HG02938 (cell line): ENCODE results near the gene GTF2B.
"Not testable (repeated sequence)": the region's sequence is repeated elsewhere in the genome, so short reads cannot be mapped to it uniquely, and the experiment has no call there.

Experiments used
- ATAC-seq: cut with Tn5 transposase; IDR thresholded peaks from one replicate; pipeline ENCODE4 v1.9.1; 2021; ENCODE audit warnings: mild to moderate bottlenecking, moderate library complexity; ENCODE audit not compliant: unreplicated experiment

GTF2B gene

GRCh38 chr1:88888750-88889149 is 2.6 kb downstream of the GTF2B start:
- ATAC-seq = no peak

- no peak for ATAC-seq
These were observed 5.4 kb downstream of the GTF2B start for GRCh38 chr1:88885933-88886332.

- ATAC-seq = no peak
These were observed 8.2 kb downstream of the GTF2B start for GRCh38 chr1:88883156-88883555.

GRCh38 chr1:88880717-88881116 is 10.7 kb downstream of the GTF2B start:
- not testable (repeated sequence) for ATAC-seq

GRCh38 chr1:88878731-88879130 is 12.6 kb downstream of the GTF2B start:
- ATAC-seq = no peak

GRCh38 chr1:88877911-88878310 is 13.5 kb downstream of the GTF2B start:
- no peak for ATAC-seq

- no peak for ATAC-seq
These were observed 14.0 kb downstream of the GTF2B start for GRCh38 chr1:88877382-88877825.

- no peak for ATAC-seq
These were observed 14.6 kb downstream of the GTF2B start for GRCh38 chr1:88876573-88877365.

- no peak for ATAC-seq
These were observed 15.8 kb downstream of the GTF2B start for GRCh38 chr1:88875595-88875994.

GRCh38 chr1:88873737-88874349 is 17.5 kb downstream of the GTF2B start:
- ATAC-seq = no peak

GRCh38 chr1:88869644-88870043 is 21.7 kb downstream of the GTF2B start:
- not testable (repeated sequence) for ATAC-seq

GRCh38 chr1:88867743-88868521 is 23.4 kb downstream of the GTF2B start:
- no peak for ATAC-seq

- ATAC-seq = no peak
These were observed 39.9 kb downstream of the GTF2B start for GRCh38 chr1:88851303-88852063.

- no peak for ATAC-seq
These were observed 43.7 kb downstream of the GTF2B start for GRCh38 chr1:88847643-88848042.

GRCh38 chr1:88825721-88826120 is 65.6 kb downstream of the GTF2B start:
- ATAC-seq = no peak

GRCh38 chr1:88819642-88820041 is 71.7 kb downstream of the GTF2B start:
- ATAC-seq = not testable (repeated sequence)

- ATAC-seq = no peak
These were observed 77.9 kb downstream of the GTF2B start for GRCh38 chr1:88813471-88813870.

- ATAC-seq = no peak
These were observed 79.0 kb downstream of the GTF2B start for GRCh38 chr1:88812366-88812765.

- ATAC-seq = no peak
These were observed 87.9 kb downstream of the GTF2B start for GRCh38 chr1:88803444-88803843.

- no peak for ATAC-seq
These were observed 88.4 kb downstream of the GTF2B start for GRCh38 chr1:88802950-88803349.
